AG09319 (cell line): ENCODE results near the gene CDC37L1.

Experiments used
- DNase-seq: peaks from one replicate; pipeline ENCODE4 v3.0.0-alpha.2; 2010; ENCODE audit warnings: low read depth; ENCODE audit errors: extremely low read depth
- TF ChIP-seq, protein P1 (sequence below): IDR thresholded peaks from 2 replicates; pipeline ENCODE4 v1.5.1; 2011; ENCODE audit warnings: low read depth, mild to moderate bottlenecking, inconsistent platforms, low read length, moderate library complexity

CDC37L1 gene

DNA sequence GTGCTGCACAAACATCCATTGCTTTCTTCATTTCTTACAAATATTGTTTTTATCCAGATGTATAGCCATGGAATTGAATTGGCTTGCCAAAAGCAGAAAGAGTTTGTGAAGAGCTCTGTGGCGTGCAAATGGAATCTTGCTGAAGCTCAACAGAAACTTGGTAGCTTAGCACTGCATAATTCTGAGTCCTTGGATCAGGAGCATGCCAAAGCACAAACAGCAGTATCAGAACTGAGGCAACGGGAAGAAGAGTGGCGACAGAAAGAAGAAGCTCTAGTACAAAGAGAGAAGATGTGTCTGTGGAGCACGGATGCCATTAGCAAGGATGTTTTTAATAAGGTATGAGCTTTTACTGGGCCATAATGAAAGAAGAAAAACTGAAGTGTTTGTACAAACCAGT, 5.5 kb downstream of the CDC37L1 start:
- no peak for DNase-seq
- TF ChIP-seq, protein P1, sequence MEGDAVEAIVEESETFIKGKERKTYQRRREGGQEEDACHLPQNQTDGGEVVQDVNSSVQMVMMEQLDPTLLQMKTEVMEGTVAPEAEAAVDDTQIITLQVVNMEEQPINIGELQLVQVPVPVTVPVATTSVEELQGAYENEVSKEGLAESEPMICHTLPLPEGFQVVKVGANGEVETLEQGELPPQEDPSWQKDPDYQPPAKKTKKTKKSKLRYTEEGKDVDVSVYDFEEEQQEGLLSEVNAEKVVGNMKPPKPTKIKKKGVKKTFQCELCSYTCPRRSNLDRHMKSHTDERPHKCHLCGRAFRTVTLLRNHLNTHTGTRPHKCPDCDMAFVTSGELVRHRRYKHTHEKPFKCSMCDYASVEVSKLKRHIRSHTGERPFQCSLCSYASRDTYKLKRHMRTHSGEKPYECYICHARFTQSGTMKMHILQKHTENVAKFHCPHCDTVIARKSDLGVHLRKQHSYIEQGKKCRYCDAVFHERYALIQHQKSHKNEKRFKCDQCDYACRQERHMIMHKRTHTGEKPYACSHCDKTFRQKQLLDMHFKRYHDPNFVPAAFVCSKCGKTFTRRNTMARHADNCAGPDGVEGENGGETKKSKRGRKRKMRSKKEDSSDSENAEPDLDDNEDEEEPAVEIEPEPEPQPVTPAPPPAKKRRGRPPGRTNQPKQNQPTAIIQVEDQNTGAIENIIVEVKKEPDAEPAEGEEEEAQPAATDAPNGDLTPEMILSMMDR: no peak

DNA sequence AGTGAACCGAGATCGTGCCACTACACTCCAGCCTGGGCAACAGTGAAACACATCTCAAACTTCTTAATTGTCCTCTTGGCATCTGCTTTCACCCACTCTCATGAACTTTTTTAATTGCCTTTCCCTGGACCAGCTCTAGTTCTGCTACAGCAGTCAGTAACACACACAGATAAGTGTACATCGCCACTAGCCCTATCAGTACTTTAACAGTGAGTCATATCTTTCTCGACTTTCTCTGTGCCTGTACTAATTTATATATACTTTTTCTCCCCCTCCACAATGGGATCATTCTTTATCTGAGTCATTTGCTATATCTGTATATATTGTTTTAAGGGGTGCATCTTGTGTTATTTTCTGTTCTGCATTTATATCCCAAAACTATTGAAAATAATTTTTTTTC, 6.7 kb downstream of the CDC37L1 start:
- no peak for DNase-seq
- TF ChIP-seq, protein P1: no peak

DNA sequence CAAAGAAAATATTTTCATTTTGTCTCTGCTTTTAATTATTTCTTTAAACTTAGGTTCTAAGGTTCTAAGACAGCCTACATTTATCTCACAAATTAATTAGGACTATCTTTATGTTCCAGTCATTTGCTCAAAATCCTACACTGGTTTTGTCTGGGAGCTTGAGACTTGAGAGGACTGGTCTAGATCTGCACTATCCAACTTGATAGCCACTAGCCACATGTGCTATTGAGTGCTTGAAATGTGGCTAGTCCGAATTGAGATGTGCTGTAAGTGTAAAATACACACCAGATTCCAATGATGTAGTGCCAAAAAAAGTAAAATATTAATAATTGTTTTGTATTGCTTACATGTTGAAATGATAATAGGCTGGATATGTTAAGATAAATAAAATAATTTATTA, 7.2 kb downstream of the CDC37L1 start:
- no peak for DNase-seq
- TF ChIP-seq, protein P1: no peak

DNA sequence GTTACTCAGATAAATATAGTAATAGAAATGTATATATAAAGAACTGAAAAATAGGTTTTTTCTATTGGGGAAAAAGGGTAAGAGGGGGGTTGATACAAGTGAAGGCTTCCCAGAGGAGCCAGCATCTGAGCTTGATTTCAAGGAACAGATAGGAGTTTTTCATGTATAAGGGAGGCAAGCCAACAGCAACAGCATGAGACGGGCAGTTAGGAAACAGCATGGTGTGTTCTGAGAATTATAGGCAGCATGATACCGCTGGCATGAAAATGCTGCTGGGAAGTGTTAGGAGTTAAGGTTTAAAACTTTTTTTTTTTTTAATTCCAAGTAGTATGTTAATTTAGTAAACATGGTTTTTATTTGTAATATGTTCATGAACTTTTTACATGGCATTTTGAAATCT, 9.7 kb downstream of the CDC37L1 start:
- DNase-seq: no peak
- TF ChIP-seq, protein P1: no peak

DNA sequence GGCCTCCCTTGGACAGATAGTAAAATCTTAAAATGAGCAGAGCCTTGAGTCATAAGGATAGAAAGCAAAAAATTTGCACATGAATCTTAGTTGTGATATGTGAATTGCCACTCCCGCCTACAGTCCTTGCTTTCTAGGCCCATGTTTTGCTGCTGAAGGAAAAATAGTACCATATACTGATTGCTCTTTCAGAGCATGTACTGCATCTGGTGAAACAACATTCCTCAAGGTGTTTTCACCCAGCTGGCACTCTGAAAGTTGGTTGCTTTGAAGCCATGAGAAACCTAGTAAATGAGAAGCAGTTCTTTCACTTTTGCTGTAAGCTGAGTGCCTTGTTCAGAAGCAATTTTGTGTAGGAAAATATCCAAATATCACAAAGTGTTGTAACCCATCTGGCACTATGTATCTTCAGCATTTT, 10.3 kb downstream of the CDC37L1 start:
- TF ChIP-seq, protein P1: no peak

DNA sequence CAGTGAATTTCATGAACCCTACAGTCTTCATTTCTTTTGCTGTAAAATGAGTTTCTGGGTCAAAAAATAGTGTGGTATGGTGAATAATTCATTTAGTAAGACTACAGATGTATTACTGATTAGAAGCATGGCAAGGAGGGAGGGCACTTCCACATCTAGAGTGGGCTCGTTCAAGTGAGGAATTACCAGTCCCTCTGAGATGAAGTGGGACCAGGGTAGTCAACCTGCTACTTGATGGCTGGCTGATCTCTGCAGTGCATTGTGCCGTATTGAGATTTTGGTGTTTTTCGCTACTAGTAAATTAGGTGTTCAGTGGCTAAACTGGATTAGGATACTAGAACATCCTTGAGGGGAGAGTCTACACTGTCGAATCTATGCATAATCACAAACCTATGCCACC, 10.8 kb downstream of the CDC37L1 start:
- DNase-seq: no peak
- TF ChIP-seq, protein P1: no peak

More for the DNA sequence above, 10.3 kb downstream of the CDC37L1 start:
- no peak for DNase-seq

DNA sequence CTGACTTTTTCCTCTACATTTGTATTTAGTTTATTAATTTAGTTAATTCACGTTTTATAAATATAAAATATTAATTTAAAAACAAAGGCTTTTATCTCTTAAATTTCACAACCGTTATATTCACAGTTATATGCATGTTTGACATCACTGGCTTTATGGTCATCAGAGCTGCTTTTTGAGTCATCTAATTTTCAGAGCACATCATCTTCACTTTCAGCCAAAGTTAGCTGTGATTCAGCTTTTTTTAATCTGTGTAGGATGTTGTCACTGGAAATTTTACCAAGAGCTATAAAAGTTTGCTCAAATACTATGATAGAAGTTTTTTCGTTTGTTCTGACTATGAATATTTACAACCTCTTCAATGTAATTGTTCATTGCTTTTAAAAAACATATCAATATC, 12.4 kb downstream of the CDC37L1 start:
- TF ChIP-seq, protein P1: no peak
- no peak for DNase-seq
